Measurements from ENCODE around the gene MYO5C.

DNA sequence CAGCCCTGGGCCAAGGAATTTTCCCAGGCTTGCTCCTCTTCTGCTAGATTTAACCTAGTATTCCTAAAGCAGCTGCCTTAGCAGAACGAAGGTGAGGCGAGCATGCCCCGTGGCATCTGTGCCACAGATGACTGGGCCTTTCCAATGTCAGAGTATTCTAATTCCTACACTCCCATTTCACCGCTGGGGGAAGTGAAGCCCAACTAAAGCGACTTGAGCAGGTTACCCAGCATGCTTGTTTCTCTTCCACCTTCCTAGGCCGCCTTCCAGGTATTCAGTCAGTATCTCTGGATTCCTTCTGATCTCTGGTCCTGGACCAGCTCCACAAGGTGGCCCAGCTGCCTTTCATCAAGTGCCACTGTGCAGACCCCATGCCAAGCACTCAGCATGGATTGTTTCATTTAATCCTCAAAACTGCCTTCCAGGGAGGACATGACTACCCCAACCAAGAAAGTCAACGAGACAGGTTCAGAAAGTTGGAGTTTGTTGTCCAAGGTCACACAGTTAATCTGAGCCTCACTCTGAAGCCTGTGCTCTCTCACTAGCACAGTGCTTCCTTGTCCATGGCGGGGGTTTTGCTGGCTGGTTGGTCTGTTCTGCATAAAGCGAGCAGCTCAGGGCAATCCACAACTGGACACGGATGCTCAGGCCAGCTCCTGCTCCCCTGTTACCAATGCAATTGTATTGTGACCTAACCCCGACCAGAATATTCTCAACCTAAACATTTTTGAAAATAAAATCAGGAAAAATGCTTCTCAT is 15.1 kb downstream of the MYO5C start:
- TF ChIP-seq POLR2A (IDR thresholded peaks at IDR 0.05) = no peak
- TF ChIP-seq, protein P1, sequence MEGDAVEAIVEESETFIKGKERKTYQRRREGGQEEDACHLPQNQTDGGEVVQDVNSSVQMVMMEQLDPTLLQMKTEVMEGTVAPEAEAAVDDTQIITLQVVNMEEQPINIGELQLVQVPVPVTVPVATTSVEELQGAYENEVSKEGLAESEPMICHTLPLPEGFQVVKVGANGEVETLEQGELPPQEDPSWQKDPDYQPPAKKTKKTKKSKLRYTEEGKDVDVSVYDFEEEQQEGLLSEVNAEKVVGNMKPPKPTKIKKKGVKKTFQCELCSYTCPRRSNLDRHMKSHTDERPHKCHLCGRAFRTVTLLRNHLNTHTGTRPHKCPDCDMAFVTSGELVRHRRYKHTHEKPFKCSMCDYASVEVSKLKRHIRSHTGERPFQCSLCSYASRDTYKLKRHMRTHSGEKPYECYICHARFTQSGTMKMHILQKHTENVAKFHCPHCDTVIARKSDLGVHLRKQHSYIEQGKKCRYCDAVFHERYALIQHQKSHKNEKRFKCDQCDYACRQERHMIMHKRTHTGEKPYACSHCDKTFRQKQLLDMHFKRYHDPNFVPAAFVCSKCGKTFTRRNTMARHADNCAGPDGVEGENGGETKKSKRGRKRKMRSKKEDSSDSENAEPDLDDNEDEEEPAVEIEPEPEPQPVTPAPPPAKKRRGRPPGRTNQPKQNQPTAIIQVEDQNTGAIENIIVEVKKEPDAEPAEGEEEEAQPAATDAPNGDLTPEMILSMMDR (IDR thresholded peaks at IDR 0.05 in 8 of 11, conservative IDR thresholded peaks at IDR 0.05 in 3 of 11) = no peak
- no peak for TF ChIP-seq POLR2AphosphoS5 (IDR thresholded peaks at IDR 0.05)
